Lung (tissue), 12 donors: ENCODE data around the gene CARMIL1. TPM values are rescaled to one million over a fixed set of nuclear protein-coding genes. Genes with fewer than 3 reads are reported as not detected.

Source experiments
- ATAC-seq: fragments of 200-7000 bp; cut with Tn5 transposase; one replicate; pipeline ENCODE4 v1.9.1; 2020; ENCODE audit warnings: moderate number of reproducible peaks; ENCODE audit not compliant: insufficient read depth, low FRiP score
- DNase-seq, 3 donors: peaks; one replicate each; pipeline ENCODE4 v3.0.0-alpha.2; 2013 to 2017
- H3K27ac ChIP-seq, 2 donors: one replicate each; pipeline ENCODE4 v1.5.1; 2013; ENCODE audit warnings: mild to moderate bottlenecking in 2 of 2, moderate library complexity in 2 of 2, control low read depth in 1 of 2, inconsistent platforms in 1 of 2, low read depth in 1 of 2, low read length in 1 of 2
- H3K27me3 ChIP-seq, 3 donors: one replicate each; pipeline ENCODE4 v1.5.1; 2013; ENCODE audit warnings: low read length in 2 of 3; ENCODE audit not compliant: control insufficient read depth in 3 of 3, insufficient read depth in 3 of 3
- H3K36me3 ChIP-seq, 4 donors: one replicate each; pipeline ENCODE4 v1.5.1; 2013; ENCODE audit warnings: low read length in 4 of 4, mild to moderate bottlenecking in 1 of 4, moderate library complexity in 1 of 4; ENCODE audit not compliant: control insufficient read depth in 4 of 4, insufficient read depth in 4 of 4
- H3K4me1 ChIP-seq, 5 donors: one replicate each; pipeline ENCODE4 v1.5.1; 2013; ENCODE audit warnings: low read length in 5 of 5, mild to moderate bottlenecking in 2 of 5, moderate library complexity in 1 of 5; ENCODE audit not compliant: control insufficient read depth in 5 of 5, insufficient read depth in 5 of 5
- H3K4me3 ChIP-seq: one replicate; pipeline ENCODE4 v1.5.1; 2013; ENCODE audit warnings: mild to moderate bottlenecking, control low read depth, moderate library complexity
- H3K9ac ChIP-seq, 2 donors: one replicate each; pipeline ENCODE4 v1.5.1; 2013; ENCODE audit warnings: low read length in 2 of 2, control low read depth in 1 of 2; ENCODE audit not compliant: insufficient read depth in 1 of 2
- H3K9me3 ChIP-seq, 4 donors: one replicate each; pipeline ENCODE4 v1.5.1; 2013; ENCODE audit warnings: low read length in 3 of 4, mild to moderate bottlenecking in 1 of 4, moderate library complexity in 1 of 4; ENCODE audit not compliant: control insufficient read depth in 4 of 4, insufficient read depth in 3 of 4
- CTCF ChIP-seq: IDR thresholded peaks from 2 replicates; pipeline ENCODE4 v1.5.1; 2012; ENCODE audit warnings: mild to moderate bottlenecking; ENCODE audit errors: control extremely low read depth, extremely low read depth
- WGBS, 2 donors: extraction: QIAGEN DNeasy Blood & Tissue Kit; methylation state at CpG; one replicate each; pipeline ENCODE4 v1.1.7; 2013; 5-methylcytosine and 5-hydroxymethylcytosine counted together
- polyA plus RNA-seq, 2 donors: library from polyadenylated mRNA; stranded (reverse); fragments of 200-250 nt; gene quantifications; one replicate each; pipeline ENCODE4 v1.2.1, GENCODE V29; 2013
- total RNA-seq, 2 donors: library from RNA; depleted of rRNA in 1 of 2; stranded (reverse); fragments of >200 nt in 1 of 2; gene quantifications; one replicate each; pipeline ENCODE4 v1.2.1, GENCODE V29; 2014 to 2021
- donor health status: control.
- donor health status: control.
- donor health status: Bipolar disorder and iron deficiency.
- donor health status: healthy.
- donor health status: DM: yes; HTN: yes; CAD: no.

CARMIL1 gene
- total and polyA plus RNA-seq, 4 donors, result 8.0 to 38.3 (median 34.9) TPM

DNA sequence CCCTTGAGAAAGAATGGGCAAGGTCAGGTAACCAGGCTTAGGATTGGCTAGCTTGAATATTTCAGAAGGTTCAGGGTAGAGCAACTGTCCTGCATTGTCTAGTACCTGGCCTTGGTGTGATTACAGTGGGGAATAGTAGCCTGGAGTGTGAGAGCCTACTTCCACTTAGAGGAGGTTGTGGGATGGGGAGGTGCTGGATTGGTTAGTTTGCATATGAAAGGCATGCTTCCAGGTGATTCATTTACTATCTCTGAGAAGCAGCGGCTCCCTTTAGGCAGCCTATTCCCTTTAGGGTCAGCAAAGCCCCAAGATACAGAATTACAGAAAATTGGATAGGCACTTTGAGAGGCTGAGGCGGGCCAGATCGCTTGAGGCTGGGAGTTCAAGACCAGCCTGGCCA lies 347.8 kb downstream of the CARMIL1 start:
- no peak for ATAC-seq
- Histone ChIP-seq H3K27me3 (no peaks in the 10 kb centered on the region), H3K9me3 (peaks cover 0 to 2% (median 0%) of the 10 kb centered on the region in 4 donors), H3K4me3 (no peak overlapping the region), H3K36me3 (no peaks in the 10 kb centered on the region), H3K27ac (no peak overlapping the region), H3K4me1 (no peaks in the 10 kb centered on the region), H3K9ac (no peak overlapping the region)
- WGBS, 2 donors, result 74 to 87% methylated on average over 3 of the region's 3 CpGs
- TF ChIP-seq CTCF, result no peak
- no peak for DNase-seq

GRCh38 chr6:25628471-25629197 lies 349.5 kb downstream of the CARMIL1 start:
- 82 to 90% methylated on average over 4 of the region's 4 CpGs for WGBS, 2 donors
- Histone ChIP-seq H3K4me3 (no peak overlapping the region), H3K9ac (no peak overlapping the region), H3K36me3 (no peaks in the 10 kb centered on the region), H3K27me3 (no peaks in the 10 kb centered on the region), H3K27ac (no peak overlapping the region), H3K4me1 (no peaks in the 10 kb centered on the region), H3K9me3 (peaks cover 0 to 2% (median 0%) of the 10 kb centered on the region in 4 donors)
- ATAC-seq (no peak), DNase-seq (no peak)
- no peak for TF ChIP-seq CTCF

DNA sequence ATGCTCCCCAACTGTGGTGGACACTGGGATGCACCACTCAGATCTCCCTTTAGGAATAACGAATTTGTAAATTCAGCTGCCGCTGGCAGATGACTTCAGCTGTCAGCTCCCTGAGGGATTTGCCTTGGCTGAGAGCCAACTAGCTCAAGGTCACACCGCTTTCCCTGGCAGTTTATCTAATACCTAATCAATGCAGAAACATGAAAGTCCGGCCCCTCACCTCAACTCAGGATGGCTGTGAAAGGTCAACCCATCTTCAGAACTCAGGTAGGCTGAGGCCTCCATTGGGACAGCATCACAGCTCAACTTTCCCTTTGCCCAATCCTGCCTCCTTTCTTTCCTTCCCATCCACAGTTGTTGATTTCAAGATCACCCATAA lies 350.0 kb downstream of the CARMIL1 start:
- no peak overlapping the region for H3K4me3 ChIP-seq

More for the DNA sequence above, 350.0 kb downstream of the CARMIL1 start:
- DNase-seq, result no peak
- no peak for ATAC-seq
- Histone ChIP-seq H3K9ac (no peak overlapping the region), H3K4me1 (no peaks in the 10 kb centered on the region), H3K27ac (no peak overlapping the region), H3K36me3 (no peaks in the 10 kb centered on the region), H3K27me3 (no peaks in the 10 kb centered on the region), H3K9me3 (peaks cover 0 to 2% (median 0%) of the 10 kb centered on the region in 4 donors)
- no peak for TF ChIP-seq CTCF
- 62 to 78% methylated on average over 4 of the region's 4 CpGs for WGBS, 2 donors
